TTC549 (cell line): ENCODE measurements around the gene DRD4.

Source experiments
- FAIRE-seq: peaks from 2 replicates; lab custom pipeline; 2012; peaks lifted over from hg19 to GRCh38; lab: Jason Lieb, UNC

DRD4 gene

DNA sequence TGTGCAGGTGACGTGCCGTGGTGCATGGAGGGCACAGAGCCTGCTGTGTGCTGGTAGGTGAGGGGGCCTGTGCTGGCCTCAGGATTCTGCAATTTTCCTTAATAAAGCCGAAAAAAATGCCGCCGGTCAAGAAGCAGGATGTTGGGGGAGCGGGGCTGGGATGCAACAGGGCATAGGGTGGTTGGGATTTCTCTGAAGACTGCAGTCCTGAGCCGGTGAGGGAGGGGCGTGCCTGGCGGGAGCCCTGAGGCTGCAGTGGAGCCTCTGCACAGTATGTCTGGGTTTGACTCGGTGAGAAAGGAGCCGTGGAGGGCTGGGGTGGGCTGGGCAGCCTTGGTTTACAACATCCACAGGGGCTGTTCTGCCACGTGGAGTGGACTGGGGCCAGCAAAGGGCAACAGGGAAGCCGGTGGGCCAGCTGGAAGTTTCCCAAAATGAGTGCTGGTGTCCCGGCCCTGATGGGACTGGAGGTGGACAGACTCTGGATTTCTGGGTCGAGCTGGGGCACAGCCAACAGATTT, 13.7 kb upstream of the DRD4 start:
- no peak for FAIRE-seq

DNA sequence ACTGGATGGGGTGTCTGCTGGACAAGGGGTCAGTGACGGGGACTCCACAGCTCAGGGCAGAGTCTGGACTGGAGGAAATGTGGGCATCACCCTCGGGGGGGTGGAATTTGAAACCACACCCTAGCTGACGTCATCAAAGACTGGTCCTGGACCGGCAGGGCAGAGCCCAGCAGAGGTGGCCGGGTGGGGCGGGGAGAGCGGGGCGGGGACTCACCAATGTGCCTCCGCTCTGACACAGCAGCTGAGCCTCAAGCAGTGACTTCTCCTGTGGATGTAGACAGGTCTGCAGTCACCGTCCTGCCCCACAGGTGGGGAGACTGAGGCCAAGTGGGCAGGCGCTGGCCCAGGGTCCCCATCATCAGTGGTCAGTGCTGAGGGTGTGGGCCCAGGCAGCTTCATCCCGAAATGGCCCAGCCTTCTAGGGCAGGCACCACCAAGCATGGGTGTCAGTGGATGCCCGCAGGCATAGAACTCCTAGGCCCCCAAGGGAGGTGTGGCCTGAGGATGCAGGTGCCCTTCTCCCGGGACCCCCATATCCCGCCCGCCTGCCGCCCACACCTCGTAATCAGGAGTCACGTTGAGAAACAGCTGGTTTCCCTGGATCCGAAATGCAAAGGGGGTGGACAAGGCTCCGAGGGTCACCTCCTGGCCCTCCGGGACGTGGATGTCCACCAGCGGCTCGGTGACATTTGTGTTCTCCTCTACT, 12.9 kb upstream of the DRD4 start:
- no peak for FAIRE-seq

DNA sequence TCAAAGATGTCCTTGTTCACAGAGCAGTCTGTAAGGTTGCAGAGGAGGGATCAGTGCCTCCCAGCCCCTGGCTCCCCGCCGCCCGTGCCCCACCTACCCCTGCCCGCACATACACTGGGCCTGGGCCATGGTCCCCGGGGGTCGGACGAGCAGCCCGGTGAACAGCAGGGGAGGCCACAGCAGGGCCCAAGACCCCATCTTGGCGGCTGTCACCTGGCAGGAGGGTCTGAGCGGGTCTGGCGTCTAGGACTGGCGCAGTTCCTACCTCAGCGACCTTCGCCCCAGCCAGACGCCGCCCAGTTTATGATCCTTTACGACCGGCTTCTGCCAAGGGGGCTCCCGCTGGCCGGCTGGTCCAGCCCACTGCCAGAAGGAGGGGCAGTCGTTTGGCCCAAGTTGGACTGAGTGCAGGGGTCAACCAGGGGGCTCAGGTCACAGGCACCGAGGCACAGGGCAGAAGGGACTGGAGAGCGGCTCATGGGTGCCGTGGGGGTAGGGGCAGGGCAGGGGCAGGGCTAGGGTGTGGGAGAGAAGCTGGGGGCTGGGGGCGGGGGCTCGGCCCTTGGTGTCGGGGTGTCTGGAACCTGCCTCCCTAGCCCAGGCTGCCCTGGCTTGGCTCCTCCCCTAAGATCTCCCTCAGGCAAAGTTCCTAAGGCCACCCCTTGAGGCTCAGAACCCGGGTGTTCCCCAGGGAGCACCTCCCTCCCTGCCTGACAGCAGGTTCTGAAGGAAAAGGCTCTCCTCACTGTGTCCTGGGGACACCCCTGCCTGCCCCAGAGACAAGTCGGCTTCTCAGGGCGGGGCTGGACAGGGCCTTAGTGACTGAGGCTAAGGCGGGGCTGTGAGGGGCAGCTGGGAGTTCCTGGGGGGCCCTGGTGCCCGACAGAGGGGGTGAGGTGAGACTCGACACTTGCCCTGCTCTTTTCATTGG, 12.1 kb upstream of the DRD4 start, which contains the start of gene CDHR5:
Gene CDHR5 (minus strand): TSS at position 251 of the 931 bp plus-strand sequence. CDS start 53 bp downstream, at position 198.
- FAIRE-seq, result no peak

DNA sequence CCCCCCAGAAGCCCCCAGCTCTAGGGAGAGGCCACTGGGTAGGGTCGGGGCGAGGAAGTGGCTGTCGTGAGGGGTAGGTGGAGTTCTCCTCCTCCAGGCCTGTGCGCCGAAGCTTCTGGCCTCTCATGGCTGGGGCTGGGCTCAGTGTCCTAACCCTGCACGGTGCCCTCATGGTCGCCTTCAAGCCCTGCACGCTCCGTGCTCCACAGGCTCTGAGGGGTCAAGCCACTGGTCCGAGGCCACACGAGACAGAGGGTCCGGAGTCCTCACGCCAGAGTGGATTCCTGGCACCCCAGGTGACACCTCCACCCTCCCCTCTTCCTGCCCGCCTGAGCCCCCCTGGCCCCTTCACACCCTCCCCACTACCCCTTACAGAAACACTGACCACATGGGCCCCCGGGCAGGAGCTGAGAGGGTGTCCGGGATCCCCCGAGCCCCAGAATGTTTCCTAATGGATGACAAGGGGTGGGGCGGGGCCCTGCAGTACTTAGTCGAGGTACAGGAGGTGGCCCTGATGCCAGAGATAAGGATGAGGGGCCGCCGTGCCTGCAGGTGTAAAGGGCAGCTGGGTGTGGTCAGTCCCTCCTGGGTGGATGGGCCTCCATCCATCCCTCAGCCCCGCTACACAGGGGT, 11.3 kb upstream of the DRD4 start:
- no peak for FAIRE-seq

DNA sequence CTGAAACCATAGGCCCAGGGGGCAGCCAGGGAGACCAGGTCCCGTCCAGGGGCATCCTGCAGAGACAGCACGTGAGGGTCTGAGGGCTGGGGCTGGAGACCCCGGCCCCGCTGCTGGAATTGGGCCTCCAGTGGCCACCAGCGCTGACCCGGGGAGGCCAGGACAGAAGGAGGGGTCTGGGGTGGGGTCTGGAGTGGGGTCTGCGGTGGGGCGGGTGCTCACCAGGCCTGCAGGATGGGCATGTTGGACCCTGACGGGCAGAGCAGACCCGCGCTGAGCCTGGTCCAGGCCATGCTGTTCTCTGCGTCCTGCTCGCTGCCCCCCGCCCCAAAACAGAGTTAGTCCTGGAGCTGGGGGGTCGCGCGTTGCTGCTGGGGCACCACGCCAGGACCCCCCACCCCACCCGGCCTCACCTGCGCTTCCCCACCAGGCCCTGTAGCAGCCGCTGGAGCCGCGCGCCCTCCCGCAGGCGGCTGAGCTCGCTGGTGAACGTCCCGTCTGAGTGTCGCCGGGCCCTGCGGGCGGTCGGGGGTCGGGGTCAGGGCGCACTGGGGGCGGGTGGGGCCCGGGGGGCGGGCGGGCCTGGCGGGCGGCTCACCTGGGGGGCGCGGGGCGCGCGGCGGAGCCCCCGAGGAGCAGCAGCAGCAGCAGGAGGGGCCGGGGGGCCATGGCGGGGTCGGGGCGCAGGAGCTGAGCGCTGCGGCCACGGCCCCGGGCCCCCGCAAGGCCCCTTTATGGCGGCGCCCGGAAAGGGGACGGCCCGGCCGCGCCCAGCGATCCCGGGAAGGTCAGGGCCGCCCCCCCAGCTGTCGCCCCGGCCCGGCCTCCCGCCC, 10.4 kb upstream of the DRD4 start, which contains the start of gene SCT:
Gene SCT (minus strand): TSS at position 707 of the 833 bp plus-strand sequence. CDS start 38 bp downstream, at position 669.
- FAIRE-seq, result no peak

DNA sequence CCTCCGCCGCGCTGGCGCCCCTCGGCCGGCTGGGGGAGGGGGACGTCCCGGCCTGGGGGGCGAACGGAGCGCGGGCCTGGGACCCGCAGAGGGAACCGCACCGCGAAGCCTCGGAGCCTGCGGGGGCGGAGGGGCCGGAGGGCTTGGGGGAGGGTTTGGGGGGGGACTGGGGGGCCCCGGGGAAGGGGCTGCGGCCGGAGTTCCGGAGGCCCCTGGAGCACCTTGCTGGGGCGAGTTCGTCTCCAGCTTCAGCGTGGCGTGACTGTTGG, 9.8 kb upstream of the DRD4 start:
- no peak for FAIRE-seq

DNA sequence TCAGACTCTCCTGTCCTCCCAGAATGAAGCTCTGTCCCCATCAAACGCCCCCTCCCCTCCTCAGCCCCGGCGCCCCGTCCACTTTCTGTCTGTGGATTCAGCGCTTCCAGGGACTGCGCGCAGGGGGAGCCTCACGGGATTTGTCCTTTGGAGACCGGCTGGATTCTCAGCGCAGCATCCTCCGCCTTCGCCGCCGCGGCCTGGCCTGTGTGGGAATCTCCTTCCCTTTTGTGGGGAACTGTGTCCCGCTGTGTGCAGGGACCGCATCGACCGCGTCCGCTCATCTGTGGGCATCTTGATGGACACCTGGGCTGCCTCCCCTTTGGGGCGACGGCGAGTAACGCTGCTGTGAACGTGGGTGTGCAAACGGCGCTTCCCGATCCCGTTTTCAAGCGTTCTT, 9.0 kb upstream of the DRD4 start:
- FAIRE-seq, result no peak

DNA sequence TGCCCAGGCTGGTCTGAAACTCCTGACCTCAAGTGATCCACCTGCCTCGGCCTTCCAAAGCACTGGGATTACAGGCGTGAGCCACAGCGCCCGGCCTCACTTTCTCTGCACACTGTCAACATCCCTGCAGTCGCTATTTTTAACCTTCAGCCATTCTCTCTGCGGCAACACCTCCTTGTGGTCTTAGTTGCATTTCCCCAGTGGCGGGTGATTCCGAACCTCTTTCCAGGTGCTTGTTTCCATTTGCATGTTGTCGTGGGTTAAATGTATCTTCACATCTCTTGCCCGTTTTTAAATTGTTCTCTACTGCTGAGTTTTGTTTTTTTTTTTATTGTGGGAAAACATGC, 7.9 kb upstream of the DRD4 start:
- no peak for FAIRE-seq

DNA sequence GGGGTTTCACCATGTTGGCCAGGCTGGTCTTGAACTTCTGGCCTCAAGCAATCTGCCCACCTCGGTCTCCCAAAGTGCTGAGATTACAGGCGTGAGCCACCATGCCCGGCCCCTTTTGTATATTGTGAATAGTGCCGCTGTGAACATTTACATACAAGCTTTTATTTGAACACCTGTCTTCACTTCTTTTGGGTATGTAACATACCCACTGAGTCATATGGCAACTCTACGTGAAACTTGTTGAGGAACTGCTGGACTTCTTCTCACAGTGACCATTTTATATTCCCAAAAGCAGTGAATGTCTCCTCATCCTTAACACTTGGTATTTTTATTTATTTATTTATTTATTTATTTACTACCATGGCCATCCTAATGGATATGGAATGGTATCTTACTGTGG, 6.2 kb upstream of the DRD4 start:
- no peak for FAIRE-seq

DNA sequence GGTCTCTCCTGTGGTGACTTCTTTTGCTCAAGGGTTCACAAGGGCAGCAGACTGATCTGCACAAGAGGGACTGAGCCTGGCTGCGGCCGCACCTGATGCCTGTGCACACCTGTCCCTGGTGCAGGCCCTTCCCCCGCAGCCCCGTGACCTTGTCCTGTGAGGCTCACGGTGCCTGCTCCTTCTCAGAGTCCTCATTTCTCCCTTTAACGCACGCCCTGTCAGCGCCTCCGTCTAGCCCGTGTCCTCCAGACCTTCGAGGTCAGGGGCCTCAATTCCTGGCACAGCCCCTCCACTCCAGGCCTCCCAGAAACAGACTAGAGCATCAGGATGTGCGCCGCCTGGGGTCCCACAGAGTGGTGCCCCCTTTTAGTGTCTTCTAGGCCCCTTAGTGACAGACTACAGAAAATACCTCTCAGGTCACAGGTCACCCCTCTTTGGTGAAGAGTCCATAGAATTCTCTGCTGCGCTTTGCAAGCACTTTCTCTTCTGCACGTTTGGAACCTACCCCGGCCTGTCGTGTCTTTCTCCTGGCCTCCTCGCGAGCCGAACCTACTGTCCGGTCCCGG, 1.0 kb upstream of the DRD4 start:
- FAIRE-seq, result no peak

DNA sequence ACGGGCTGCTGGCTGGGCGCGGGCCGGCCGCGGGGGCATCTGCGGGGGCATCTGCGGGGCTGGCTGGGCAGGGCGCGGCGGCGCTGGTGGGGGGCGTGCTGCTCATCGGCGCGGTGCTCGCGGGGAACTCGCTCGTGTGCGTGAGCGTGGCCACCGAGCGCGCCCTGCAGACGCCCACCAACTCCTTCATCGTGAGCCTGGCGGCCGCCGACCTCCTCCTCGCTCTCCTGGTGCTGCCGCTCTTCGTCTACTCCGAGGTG, 194 bp downstream of the DRD4 start:
- no peak for FAIRE-seq

DNA sequence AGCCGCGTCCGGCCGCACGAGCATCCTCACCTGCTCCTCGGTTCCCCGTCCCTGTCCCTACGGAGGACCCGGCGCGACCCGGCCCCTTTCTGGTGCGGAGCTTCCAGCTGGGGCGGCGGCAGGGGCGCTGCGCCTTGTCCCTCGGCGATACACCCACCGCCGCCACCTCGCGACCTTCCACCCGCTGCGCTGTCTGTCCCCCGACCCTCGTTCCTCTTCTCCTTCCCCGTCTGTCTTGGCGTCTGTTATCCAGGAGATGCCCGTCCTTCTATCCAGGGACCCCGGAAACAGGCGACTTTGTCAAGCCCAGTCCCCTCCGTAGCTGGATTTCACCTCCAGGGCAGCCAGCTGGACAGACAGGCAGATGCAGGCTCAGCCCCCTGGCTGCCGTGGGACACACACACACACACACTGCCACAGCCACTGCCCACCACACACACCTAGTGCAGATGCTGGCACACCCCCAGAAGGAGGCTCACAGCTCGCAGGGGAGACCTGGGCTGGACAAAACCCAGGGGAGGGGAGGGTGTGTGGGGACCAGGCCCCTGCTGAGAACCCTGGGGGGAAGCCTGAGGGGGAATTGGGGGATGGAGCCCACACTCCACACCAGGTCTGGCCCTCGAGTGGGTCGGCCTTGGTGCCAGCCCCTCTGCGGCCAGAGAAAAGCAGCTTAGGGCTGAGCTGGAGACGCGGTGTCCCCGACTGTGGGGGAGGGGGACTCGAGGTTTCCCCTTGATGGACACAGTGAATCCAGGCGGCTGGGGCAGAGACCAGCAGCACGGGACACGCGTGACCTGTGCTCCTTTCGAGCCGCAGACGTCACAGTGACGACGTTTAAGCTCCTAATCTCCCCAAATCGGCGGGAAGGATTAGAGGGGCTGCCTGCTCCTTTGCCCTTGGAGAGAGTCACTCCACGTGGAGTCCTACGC, 788 bp downstream of the DRD4 start:
- FAIRE-seq, result no peak

DNA sequence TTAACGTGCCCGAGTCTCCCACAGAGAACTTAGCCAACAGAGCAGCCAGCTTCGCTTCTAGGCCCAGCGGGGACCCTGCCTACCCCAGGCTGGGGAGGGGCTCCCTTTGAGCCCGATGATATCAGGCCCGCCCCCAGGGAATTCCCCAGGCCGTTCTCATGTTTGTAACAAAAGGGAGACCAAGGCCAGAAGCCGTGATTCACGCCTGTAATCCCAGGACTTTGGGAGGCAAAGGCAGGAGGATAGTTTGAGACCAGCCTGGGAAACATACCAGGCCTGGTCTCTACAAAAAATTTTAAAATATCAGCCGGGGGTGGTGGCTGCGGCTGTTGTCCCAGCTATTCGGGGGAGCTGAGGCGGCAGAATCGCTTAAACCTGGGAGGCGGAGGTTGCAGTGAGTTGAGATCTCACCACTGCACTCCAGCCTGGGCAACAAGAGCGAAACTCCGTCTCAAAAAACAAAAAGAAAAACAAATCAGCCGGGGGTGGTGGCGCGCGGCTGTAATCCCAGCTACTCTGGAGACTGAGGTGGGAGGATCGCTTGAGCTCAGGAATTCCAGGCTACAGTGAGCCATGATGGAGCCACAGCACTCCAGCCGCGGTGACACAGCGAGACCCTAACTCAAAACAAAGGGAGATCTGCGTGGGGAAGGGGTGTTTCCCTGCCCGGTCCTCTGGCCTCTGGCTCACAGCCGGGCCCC, 1.7 kb downstream of the DRD4 start:
- no peak for FAIRE-seq

DNA sequence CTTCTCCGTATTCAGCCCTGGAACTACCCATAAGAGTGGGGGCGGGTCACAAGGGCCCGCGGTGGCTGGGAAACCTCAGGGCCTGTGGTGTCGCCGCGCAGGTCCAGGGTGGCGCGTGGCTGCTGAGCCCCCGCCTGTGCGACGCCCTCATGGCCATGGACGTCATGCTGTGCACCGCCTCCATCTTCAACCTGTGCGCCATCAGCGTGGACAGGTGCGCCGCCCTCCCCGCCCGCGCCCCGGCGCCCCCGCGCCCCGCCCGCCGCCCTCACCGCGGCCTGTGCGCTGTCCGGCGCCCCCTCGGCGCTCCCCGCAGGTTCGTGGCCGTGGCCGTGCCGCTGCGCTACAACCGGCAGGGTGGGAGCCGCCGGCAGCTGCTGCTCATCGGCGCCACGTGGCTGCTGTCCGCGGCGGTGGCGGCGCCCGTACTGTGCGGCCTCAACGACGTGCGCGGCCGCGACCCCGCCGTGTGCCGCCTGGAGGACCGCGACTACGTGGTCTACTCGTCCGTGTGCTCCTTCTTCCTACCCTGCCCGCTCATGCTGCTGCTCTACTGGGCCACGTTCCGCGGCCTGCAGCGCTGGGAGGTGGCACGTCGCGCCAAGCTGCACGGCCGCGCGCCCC, 2.4 kb downstream of the DRD4 start:
- FAIRE-seq, result no peak

DNA sequence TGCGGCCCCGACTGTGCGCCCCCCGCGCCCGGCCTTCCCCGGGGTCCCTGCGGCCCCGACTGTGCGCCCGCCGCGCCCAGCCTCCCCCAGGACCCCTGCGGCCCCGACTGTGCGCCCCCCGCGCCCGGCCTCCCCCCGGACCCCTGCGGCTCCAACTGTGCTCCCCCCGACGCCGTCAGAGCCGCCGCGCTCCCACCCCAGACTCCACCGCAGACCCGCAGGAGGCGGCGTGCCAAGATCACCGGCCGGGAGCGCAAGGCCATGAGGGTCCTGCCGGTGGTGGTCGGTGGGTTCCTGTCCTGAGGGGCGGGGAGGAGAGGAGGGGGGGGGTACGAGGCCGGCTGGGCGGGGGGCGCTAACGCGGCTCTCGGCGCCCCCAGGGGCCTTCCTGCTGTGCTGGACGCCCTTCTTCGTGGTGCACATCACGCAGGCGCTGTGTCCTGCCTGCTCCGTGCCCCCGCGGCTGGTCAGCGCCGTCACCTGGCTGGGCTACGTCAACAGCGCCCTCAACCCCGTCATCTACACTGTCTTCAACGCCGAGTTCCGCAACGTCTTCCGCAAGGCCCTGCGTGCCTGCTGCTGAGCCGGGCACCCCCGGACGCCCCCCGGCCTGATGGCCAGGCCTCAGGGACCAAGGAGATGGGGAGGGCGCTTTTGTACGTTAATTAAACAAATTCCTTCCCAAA, 3.1 kb downstream of the DRD4 start:
- no peak for FAIRE-seq

DNA sequence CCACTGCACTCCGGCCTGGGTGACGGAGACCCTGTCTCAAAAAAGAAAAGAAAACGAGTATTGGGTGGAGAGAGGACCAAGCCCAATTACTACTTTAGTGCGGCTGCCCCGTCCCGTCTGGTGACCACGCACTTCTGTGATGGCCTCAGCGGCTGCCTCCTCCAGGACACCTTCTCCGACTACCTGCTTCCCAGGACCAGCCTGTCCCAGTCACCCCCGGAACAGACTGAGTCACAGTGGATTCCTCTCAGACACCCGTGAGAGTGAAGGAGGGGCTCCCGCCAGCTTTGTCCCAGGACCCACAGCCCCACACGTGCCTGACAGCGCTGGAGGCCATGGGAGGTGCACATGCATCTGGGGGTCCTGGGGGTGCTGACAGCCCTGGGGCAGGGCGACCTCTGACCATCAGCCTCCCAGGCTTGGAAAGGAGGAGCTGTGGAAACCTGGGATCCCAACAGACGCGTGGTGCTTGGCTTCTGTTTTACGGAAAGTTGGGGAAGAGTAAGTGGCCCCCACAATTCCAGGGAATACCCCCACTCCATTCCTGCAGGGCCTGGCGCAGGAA, 4.8 kb downstream of the DRD4 start:
- FAIRE-seq, result no peak

DNA sequence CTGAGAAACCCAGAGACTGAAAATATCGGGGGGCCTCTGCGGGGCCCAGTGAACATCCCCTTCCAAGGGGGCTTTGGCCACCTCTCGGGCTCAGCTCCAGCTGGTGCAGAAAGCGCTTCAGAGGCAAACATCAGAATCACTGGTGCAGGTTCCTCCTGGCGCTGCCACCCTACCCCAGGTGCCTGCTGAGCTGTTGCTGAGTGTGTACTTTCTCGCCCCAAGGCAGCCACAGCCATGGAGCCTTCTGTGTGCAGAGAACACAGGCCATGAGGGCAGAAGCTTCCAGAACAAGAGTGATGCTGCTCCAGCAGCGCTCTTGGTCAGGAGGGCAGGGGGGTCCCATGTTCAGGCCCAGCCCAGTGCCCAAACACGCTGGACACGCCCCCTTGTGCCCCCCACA, 6.3 kb downstream of the DRD4 start:
- no peak for FAIRE-seq

DNA sequence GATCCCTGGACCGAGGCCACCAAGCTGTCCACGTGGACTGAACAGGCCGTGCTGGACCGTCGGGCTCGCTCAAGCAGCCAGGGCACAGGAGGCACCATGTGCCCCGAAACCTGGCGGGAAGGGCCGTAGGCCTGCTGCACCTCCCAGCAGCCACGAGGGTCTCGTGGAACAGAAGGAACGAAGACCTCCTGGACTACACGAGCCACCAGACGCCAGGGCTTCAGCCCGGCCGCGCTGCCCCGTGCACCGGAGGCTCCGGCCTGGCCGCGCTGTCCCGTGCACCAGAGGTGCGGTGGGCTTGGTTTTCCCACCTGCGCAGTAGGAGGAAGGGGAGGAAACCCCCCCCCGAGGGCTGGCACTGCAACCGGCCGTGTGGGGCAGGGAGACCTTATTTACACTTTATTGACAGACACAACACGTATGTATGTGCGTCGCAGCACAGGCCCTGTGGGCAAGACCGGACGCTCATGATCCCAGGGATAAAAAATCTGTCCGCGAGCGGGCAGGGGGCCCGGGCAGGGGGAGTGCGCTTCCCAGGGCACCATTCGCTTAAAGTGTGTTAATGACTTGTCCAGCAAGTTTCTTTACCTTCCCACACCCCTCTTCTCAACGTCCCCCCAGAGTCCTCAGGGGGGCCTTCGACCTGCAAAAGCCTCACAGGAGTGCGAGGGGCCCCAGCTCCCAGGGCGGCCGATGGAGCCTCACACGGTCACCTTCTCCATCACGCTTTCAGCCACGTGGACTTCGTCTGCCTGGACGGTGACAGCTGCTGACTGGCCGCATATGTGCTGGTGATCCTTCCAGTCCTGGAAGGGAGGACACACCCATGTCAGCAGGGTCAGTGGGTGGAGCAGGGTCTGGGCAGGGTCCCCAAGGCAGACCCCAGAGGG, 7.0 kb downstream of the DRD4 start:
- FAIRE-seq, result no peak
